HG03159 (cell line): ENCODE results near the gene SMOC2.

Experiments
- ATAC-seq: cut with Tn5 transposase; IDR thresholded peaks from one replicate; pipeline ENCODE4 v1.9.1; 2021; ENCODE audit warnings: mild to moderate bottlenecking, moderate library complexity; ENCODE audit not compliant: unreplicated experiment

Gene SMOC2

DNA sequence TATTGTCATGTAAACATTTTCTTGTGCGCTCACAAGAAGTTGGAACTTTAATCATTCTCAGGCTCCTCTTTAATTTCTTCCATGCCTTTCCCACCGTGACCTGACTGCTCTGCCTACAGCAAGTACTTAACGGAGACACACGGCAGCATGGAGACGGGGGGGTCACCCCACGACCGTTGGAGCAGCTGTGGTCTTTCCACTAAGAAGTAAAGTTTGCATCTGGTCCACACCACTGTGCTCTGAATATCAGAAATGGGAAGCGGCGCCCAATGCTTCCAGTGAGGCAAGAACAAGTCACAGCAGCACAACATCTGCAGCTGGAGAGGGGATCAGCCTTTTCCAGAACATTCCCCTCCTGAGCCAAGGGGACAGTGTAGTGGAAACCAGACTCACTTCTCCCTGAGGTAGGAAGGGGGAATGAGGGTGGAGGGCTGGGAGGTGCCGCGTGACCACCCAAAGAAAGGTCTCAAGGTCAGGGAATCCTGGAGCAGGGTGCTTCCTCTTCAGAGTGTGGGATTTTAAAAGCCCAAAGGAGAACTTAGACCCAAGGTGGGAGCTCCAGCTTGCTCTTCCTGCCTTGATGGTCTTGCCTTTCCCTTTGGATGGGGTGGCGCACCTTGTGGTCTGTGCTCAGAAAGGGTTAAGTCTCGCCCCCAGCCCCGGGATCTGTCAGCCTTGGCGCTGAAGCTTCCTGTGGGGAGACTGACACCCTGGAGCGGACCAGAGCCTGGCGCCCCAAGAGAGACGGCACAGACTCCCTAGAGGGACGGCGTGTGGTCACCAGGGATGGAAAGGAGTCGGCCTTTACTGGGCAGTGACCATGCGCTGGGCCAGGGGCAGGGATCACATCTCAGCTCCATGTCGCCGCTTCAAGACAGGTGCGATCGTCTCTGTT is 25.6 kb upstream of the SMOC2 start:
- ATAC-seq: no peak

DNA sequence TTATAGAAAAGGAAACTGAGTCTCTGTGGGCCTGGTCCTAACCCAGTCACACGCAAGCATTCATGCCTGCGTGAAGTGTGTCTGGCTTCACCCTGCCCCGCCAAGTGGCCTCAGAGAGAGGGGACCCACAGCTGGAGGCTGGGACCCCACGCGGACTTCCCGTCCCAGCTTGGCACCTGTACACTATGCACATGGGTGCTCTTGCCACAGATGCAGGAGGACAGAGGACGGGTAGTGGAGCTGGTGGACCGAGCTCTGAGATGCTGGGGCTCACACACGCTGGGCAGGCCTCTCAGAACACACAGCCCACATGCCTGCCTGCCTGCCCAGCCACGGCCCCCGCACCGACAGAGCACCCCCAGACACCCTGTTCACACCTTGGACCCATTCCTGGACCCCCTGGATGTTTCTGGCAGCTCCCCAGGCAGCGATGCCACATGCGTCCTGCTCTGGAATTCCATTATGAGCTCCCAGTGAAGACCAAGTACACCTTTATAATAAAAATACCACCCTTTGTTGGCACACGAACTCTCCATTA is 24.9 kb upstream of the SMOC2 start:
- ATAC-seq: no peak

DNA sequence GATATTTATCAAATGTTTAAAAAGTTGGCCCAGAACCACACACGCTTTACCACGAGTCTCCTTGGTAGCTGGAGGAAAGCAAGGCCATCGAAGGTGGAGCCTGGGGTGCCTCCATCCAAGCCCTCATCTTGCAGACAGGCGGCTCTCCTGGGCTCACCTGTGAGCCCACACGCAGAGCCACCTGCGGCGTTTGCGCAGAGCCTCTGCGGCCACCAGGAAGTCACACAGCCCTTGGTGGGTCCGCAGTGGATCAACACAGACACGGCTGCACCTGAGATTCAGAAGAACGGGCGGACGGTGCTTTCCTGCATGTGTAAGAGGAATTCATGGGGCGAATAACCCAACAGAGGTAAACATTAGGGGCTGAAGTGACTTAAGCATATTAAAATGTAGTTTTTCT is 24.5 kb upstream of the SMOC2 start:
- no peak for ATAC-seq

DNA sequence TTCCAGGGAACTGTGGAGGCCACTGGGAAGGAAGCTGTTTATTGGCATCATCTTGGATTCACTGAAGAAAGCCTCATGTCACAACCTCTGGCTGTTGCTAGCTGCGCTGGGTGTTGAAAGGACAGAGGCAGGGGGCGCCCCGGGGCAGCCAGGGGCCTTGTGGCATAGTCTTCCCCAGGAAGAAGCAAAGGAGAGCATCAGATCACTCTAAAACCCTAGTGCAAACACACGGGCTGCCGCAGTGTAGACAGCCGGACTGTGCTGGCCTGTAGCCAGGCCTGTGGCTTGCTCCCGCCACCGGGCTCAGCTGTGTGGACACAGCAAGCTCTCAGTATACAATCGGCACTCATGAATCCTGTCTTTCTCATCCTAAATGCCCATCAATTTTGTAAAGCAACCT is 23.8 kb upstream of the SMOC2 start:
- ATAC-seq: no peak

DNA sequence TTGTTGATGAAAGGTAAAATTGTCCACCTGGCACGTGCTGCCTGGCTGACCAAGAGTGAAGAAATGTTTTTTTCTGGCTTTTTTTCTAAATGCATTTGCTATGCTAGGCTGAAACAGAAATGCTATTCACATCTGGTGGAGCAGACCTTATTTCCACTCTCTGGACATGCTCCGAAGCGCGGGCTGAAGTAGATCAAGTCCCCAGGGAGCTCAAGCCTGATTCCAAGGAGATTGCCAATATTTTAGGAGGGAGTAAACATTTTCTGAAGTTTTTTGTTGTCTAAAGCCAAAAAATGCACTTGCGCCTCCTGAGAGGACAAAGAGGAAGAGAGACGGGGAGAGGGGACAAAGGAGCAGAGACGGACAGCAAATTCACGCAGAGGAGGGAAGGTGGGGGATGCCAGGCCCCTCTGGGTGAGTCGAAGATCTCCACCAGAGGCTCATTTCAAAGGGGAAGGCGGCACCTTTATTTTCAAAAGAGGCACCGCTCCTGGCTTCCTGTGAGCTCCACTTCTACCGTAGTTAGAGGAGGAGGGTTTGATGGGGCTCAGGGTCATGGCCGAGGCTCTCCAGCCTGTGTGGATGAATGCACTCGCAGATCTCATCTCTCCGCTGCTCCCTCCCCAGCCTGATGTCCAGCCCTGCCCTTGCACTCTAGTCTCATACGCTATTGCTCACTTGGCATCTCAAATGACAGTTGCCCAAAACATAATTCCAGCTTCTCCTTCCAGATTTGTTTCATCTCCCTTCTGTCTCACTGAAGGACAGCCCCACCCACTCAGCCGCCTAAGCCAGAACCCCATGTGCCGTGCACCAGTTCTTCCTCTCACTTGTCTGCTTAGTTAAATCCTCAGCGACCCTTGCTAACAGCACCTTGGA is 23.1 kb upstream of the SMOC2 start:
- ATAC-seq: no peak

DNA sequence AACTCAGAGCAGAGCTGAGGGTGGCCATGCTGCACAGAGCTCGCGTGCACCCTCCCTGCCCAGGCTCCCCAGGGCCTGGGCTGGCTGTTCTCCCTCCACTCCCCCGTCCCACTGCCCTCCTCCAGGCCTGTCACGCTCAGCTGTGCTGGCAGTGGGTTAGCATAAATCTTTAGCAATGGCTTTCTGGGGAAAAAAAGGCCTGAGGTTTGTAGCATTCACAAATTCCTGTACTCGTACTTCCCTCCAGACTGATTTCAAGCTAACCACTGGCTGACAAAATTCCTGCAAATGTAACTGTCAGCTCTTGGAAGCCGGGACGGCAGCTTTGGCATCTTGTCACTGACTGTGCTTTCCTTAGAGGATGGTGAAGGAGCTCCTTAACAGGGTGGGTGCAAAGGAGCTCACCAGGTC is 22.3 kb upstream of the SMOC2 start:
- no peak for ATAC-seq

DNA sequence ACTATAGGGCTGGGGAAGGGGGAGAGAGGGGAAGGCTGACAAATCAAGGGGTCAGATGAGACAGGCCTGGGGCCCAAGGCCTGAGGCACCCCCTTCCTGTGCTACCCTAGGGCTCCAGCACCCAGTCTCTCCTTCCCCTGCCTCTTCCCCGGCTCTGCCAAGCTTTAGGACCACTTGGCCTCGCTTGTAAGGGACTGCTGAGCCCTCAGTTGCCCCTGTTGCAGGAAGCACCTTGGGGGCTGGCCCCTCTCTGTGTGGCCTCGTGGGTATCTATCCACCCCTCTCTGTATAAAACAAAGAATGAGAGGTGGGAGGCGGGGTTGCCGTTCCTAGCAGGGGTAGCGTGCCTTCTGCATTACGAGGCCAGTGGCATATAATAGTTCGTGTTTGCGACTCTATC is 21.4 kb upstream of the SMOC2 start:
- ATAC-seq: no peak

DNA sequence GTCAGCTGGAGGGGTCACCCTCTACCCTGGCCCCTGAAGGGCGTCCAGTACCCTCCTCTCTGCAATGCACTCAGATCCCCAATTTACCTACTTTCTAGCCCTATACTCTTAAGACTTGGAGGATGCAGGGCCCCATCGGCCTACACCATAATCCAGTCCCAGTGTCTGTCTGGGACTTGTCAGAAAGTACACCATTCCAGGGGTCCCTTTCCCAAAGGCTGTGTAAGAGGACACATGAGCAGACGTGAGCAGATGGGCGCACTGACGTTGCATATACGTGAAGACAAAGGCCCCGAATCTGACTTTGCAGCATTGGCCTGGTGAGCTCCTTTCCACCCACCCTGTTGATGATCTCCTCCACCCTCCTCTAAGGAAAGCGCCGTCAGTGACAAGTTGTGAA is 20.9 kb upstream of the SMOC2 start:
- no peak for ATAC-seq

DNA sequence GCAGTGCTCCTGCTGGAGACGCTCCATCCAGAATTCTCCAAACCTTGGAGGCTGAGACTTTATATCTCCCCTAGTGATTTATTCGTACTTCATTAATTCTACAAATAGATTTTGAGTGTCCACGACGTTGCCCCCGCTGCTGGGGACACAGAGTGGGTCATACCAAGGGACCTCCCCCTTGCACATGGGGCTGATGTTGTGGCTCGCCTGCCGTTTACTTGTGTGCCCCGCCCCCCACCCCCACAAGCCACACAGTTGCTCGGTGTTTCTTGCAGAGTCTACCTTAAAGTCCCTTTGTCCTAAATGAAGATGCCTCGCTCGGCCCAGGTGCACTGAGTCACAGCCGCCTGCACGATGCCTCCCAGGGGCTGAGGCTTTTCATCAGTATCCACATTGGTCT is 20.3 kb upstream of the SMOC2 start:
- no peak for ATAC-seq

DNA sequence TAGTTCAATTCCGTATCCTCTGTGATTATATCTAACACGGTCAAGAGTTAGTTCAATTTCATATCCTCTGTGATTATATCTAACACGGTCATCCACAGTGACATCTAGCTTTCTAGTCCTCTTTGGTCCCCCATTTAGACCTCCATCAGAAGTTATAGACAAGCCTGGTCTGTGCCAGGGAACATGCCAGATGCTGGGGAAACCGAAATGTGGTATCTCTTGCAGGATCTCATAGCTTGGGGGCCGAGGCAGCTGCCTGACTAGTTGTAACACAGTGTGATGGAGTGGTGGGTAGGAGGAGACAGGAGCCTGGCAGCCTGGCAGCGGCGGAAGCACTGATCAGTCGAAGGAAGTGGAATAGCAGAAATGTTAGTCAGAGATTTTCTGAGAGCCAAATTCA is 13.8 kb upstream of the SMOC2 start:
- ATAC-seq: no peak

DNA sequence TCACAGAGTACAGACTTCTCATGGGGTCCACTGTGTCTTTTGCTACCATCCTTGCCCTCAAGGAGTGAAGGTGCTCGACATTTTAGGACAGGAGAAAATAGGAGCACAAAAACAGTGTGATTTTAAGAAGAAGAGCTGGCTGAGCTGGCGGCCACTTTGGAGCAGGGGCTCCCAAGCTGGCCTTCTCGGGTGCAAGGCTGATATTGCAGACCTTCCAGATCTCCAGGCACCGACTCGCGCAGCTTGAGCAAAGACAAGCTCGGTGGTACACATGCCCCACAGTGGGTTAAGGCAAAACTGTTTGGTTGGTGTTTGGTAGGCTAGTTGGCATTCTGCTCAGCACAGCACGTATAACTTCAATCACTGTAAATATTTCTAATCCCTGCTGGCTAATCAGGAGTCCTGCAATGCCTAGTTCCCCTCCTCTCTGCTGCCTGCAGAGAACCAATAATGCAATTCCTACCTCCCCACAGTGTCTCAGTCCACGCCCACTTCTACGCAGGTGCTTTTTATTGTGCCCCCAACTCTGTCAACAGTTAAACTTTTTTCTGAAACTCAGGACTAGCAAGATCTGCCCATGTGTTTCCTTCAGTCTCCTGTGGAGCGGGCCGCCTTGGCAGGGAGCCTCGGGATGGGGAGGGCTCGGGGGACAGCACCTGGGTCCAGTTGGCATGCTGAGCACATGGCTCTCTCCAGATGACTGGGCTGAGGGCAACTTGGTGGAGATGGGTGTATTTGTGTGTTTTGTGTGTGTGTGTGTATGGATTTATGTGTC is 12.7 kb upstream of the SMOC2 start:
- ATAC-seq: no peak

DNA sequence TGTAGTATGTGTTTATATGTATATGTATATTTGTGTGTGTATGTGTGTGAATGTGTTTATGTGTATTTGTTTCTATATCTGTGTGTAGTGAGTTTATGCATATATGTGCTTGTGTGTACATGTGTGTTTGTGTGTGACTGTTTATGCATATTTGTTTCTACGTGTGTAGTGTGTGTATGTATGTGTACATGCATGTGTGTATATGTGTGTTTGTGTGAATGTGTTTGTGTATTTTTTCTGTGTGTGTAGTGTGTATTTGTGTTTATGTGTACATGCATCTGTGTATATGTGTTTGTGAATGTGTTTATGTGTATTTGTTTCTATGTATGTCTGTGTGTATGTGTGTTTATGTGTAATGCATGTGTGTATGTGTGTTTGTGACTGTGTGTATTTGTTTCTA is 12.1 kb upstream of the SMOC2 start:
- ATAC-seq: no peak

DNA sequence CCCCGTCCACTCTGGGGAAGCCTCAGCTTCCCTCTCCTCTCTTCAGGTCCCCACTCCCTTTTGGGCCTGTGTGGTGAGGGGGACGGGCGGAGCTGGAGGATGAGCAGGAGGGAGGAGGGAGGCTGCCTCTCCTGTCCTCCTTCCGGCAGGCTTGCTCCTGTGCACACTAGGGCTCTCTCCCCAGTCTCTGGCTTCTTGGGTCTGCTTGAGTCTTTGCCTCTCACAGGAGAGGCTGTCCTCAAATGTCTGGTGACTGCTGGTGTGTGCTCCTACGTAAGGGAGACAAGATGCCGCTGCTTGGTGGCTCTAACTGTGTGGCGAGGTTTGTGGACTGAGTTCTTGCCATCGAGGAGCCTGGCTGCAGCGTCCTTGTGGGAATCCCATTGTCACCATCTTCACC is 8.8 kb upstream of the SMOC2 start:
- ATAC-seq: no peak

DNA sequence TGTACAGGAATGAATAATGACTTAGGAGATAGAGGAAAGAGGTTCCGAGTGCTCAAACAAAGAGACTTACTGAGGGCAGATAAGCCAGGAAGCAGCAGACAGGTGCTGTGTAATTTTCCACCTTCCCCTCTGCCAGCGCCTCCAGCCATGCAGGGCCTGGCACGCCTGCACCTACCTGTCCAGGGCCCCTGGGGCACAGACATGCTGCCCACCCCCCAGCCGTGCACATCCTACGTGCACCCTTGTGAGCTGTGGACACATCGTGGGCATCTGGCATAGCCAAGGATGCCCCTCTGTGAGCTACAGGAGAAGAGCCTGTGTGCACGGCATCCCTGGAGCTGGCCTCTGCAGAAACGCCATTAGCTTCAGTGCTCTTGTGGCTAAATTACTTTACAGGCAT is 7.1 kb upstream of the SMOC2 start:
- no peak for ATAC-seq

DNA sequence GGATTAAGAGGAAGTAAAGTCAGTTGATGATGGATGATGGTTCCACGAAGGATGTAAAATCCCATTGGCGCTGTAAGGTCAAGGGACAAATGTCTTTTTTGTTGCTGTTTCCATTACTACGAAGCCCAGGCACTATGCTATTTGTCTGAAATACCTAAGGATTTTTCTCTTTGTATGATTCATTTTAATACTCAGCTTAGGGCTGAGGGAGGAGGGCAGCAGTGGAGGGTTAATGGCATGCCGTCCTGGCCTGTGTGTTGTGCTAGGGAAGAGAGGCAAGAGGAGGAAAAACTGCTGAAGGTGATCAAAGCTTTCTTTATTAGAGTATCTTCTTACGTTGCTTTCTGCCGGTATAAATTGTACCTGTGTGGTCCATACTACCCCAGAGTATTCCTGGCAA is 6.5 kb upstream of the SMOC2 start:
- ATAC-seq: no peak

DNA sequence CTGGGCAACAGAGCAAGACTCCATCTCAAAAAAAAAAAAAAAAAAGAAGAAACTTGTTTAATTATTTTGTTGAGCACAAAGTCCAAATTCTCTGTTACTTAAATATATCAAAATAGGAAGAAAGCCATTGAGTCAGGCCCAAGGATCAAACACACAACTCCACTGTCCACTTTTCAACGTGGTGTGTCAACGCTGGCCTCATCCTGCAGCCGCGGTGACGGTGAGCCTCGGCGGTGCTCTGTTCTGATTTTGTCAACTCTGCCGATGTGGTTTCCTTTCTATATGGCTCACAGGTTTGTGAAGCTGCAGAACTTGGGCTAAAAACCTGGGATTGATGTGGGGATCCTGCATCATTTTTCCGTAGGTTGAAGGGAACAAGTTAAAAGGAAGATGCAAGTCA is 3.2 kb upstream of the SMOC2 start:
- ATAC-seq: no peak

DNA sequence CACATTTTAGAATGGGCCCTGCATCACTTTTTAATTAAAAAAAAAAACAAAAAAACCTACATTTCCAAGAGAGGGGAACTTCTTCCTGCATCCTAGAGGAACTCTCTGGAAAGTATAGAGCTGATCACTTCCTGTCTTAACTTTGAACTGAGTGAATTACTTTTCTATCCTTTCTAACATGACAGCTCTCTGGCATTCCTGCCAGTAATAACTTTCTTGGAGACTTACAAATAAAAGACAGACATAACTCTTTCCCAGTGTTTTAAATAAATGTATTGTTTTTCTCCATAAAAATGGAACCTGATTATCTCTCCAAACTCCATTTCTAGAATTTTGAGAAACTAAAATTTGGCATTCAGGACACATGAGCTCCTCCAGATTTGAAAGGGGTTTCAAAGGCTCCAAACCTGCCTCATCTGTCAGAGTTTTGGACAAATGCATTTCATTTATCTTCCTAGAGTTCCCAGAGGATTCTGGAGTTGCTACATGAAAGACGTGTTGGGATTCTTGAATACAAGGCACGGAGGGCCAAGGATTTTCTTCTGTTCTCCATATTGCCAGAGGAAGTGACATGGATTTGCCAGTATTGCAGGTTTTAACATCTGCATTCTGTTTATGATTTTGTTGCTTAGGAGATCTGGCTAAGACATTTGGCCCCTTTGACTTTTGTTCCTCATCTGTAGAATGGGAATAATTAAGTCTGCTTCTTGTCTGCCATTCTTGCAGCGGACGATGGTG is 2.0 kb upstream of the SMOC2 start:
- no peak for ATAC-seq

DNA sequence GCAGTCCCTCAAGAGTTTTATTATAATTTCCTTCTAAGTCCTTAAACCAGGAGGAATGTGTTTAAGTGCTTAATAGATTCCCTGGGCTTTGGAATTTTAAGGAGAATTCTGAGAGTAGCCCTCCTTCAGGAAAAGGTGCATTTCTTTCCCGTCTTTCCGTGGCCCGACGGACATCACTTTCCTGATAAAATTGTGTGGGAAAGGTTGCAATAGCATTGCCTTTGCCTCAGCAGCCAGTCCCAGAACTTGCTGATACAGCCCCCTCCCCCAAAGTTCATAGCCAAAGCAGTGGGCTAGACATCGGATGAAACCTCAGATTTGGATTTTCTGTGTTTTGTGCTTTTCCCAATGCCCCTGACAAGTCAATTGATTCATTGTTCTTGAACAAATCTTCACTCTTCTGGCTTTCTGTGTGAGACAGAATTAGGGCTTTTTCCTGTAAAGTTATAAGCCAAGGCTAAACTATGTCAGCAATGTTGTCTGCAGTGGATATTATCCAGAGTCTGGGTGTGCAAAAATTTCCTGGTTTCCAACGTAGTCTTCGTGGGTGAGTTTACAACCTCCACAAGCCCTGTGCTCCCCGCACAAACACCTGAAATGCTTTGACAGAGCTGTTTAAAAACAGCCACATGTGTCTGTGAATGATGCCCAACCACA is 1.1 kb upstream of the SMOC2 start:
- ATAC-seq: no peak

DNA sequence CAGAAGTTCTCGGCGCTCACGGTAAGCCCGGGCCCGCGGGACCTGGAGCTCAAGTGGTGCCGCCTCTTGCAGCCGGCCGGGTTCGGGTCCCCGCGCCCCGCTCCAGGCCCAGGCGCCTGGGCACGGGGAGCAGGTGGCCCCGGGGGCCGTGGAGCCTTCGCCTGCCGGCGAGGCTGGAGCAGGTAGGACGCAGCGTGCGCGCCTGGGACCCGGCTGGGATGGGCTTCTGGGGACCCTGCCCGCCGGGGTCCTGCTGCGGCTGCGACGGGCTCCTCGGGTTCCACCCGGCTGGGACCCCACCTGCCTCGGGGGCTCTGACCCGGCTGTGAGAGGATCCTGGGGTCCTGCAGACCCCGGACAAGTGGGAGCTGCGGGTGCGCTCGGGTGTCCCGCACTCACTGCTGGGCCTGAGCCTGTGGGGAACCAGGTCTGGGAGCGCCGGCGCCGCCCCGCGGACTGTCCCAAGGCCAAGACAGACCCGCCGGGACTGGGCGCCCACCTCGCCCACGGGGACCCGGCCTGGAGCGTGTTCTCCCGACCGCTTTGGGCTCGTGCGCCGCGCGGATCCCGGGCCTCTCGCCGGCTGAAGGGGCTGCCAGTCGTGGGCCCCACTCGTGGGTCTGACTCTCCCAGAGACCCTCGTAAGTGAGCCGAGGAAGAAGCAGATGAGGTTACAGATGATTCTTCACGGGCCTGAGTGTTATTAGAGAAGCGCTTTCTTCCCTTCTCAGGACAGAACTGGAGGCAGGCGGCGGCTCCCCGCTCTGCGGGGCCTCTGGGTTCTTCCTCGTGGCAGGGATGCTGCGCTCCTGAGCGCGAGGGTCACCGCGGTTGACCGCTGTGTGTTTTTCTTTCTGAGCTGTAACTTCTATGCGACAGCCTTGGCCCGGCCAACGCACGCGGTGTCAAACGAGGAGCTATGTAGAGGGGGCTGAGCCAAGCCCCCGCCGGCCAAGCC is 729 bp downstream of the SMOC2 start:
- no peak for ATAC-seq
